HG03442 (cell line): Measurements from ENCODE around the gene EVPLL.
"Not testable (repeated sequence)": the region's sequence is repeated elsewhere in the genome, so short reads cannot be mapped to it uniquely, and the experiment has no call there.

ENCODE experiments used
- ATAC-seq: cut with Tn5 transposase; IDR thresholded peaks from one replicate; pipeline ENCODE4 v1.9.1; 2021; ENCODE audit warnings: mild to moderate bottlenecking, moderate library complexity; ENCODE audit not compliant: unreplicated experiment

Gene EVPLL

DNA sequence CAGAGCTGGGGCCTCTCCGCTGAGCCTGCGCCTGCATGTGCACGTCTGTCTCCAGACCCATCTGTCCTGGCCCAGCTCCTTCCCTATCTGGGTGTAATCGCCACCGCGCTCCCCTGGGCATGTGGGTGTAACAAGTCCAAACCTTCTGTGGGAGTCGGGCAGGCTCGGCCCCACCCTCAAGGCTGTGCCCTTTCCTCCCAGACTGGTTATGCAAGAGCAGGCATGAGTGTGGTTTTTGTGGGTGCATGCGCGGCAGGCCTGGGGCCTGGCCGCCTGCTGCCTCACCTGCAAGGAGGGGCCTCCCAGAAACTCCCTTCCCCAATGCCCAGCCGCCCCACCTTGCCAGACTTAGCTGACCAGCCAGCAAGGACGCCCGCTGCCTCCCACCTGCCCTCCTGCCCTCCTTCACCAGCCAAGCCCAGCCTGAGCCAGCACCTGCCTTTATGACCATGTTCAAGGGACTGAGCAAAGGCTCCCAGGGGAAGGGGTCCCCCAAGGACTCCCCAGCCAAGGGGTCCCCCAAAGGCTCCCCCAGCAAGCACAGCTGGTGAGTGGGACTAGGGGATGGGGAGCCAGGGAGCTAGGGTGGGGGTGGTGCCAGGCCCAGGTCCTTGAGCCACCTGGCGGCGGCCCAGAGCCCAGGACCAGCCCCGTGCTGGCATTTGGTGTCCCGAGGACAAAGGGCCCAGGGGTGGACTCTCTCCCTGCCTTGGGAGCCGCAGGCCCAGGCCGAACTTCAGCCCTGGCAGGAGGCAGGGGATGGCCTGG lies at the start of gene EVPLL:
Gene EVPLL (plus strand): TSS at position 342 of the 768 bp plus-strand sequence. CDS start 3,160 bp downstream, outside the sequence.
- ATAC-seq: no peak

DNA sequence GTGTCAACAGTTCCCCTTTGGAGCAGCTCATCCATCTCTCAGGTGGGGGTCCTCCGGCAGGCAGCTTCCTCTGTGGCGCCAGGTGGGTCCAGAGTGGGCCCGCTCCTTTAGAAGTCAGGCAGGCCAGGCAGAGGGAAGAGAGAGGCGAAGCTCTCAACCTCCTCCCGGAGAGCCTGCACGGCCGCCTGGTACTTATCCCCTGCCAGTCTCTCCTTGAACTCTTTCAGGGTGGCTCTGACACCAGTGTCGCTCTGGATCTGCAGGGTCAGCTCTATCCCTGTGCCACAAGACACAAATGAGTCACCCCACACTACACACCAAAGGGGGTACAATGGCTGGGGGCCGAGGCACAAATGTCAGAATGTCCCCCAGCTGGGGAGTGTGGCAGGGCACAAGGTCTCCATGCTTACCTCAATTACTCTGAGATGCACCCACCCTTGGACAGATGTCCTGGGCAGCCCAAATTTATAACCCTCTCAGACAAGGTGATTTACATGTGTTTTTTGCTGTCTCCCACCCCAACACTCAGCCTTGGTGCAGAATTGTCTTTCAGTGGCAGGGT lies 48.9 kb upstream of the EVPLL start:
- no peak for ATAC-seq

DNA sequence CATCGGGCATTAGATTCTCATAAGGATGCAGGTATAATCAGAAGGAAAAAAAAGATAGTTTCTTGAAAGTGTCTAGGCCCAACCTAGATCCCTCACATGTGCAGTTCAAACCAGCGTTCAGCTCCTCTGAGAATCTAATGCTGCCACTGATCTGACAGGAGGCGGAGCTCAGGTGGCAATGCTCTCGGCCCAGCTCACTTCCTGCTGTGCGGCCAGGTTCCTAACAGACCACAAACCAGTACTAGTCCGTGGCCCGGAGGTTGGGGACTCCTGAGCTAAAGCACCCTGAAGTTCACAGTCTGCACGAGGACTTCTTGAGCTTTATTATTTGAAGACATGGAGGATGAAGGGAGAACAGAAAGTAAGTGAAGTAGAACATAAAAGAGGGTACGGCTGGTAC lies 45.7 kb upstream of the EVPLL start:
- no peak for ATAC-seq

DNA sequence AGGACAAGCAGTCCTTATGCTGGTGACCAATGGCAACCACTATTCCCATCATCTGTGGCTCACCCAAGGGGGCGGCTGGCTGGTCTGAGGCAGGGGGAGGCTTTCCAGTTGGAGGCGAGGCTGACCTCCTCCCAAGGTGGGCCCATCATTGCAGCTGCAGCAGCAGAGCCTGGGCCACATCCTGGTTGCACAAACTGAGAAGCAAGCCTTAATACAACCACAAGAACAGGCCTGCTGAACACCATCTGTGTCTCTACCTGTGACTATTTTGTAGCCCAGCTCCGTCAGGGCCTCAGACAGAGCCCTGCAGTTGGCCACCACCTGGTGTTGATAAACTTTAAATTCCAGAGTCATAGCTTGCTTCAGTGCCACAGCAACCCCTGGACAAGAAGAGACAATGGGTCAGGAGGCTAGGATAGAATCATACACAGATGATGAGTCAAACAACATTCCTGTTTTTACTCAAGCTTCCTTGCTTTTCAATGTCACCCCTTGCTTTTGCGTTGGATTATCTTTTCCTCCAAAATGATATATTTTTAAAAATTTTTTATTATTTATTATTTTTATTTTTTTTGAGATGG lies 44.6 kb upstream of the EVPLL start:
- no peak for ATAC-seq

DNA sequence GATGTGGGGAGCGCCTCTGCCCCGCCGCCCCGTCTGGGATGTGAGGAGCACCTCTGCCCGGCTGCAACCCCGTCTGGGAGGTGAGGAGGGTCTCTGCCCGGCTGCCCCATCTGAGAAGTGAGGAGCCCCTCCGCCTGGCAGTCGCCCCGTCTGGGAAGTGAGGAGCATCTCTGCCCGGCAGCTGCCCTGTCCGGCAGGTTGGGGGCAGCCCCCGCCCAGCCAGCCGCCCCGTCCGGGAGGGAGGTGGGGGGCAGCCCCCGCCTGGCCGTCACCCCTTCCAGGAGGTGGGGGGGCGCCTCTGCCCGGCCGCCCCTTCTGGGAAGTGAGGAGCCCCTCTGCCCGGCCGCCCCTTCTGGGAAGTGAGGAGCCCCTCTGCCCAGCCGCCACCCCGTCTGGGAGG lies 39.4 kb upstream of the EVPLL start:
- ATAC-seq: not testable (repeated sequence)

DNA sequence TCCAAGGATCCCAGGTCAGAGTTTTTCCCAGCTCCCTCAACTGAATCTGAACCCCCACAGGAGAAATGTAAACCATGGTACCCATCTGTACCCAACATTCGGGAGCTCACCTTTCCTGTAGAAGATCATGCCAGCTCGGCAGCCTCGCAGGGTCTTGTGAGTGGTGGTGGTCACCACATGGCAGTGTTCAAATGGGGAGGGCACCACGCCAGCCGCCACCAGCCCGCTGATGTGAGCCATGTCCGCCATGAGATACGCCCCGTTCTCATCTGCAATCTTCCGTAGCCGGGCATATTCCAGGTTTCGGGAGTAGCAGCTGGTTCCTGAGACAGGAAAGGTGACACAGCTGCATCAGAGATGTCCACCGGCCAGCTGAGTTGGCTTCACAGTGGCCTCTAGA lies 37.6 kb upstream of the EVPLL start:
- no peak for ATAC-seq

DNA sequence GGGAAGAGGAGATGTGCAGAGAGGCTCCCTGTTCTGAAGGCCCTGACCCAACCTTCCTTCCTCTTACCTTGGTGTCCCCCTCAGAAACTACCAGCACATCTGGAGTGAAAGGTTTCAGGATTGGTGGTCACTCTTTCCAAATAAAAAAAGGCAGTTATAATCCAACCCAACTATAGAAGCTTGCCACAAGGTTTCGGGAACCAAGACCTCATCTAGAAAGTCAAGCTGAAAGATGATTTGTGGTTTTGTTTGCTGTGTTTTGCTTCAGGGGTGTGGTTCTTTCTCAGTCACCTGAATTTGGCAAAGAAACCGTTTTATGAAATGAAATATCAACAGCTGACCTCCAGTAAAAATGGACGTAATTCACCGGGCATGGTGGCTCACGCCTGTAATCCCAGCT lies 33.6 kb upstream of the EVPLL start:
- ATAC-seq: no peak

DNA sequence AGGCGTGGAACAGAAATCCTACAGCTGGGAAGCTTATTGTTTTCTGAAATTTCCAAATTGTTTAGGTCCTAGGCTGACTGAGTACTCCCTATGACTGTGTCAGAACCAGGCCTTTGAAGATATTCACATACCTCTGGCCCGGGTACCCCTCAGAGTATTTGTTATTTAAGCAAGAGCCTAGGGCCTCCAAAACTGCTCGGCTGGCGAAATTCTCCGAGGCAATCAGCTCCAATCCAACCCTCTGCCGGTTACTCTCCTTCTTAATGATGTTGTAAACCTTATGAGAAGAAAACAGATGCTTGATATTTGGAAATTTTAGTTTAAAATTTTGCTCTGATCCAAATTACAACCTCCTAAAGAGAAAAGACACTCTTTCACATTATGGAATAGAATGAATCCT lies 24.0 kb upstream of the EVPLL start:
- ATAC-seq: no peak

DNA sequence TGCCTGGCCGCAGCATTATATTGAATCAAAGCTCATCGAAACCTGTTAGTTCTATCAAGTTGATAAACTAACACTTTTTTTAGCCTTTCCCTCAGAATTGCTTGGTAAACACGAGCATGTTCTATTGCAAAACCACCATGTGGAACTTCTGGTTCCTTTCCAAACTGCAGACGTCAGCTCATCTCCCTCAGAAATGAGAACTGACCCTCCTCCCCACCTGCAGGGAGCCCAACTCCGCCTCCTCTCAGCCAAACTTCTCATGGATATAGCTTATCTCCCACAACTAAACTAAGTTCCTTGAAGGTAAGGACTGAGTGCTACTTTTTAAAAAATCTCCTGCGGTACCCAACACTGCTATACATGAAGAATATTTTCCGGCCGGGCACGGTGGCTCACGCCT lies 21.0 kb upstream of the EVPLL start:
- no peak for ATAC-seq

DNA sequence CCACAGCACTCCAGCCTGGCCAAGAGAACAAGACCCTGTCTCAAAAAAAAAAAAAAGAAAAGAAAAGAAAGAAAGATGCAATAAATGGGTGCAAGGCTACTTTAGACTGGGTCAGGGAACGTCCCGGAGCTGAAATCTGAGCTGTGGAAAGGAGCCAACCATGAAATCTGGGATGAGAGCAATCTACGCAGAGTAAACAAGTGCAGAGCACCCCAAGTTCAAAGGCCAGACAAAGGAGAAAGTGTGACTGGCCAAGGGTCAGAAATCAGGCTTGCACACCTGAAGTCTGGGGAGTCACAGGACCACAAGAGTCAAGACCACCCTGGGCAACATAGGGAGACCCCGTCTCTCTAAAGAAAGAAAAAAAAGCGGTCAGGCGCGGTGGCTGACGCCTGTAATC lies 17.1 kb upstream of the EVPLL start:
- no peak for ATAC-seq

DNA sequence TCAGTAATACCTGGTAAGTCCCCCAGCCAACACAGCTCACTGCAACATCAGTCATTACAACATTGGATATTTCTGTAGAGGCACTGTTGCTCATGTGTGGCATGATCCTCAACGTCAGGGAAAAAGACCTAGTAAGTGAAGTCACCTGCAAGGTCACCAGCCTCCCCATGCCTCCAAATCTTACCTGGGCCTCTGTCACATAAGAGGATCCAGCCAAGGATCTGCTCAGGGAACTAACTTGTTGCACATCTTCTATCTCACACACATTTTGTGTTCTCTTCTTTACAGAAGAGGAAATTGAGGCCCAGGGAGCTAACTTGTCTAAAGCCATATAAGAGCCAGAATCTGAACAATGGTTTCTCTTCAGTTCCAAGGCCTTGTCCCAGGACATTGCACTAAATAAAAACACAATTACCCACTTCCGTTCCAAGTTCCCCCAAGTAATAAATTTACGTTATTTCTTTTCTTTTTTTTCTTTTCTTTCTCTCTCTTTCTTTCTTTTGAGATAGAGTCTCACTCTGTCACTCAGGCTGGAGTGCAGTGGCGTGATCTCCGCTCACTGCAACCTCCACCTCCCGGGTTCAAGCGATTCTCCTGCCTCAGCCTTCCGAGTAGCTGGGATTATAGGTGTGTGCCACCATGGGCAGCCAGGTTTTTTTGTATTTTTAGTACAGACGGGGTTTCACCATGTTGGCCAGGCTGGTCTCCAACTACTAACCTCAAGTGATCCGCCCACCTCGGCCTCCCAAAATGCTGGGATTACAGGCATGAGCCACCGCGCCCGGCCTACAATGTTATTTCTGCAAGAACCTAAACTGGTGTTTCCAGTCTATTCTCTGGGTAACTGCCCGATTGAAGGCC lies 15.5 kb upstream of the EVPLL start:
- no peak for ATAC-seq

DNA sequence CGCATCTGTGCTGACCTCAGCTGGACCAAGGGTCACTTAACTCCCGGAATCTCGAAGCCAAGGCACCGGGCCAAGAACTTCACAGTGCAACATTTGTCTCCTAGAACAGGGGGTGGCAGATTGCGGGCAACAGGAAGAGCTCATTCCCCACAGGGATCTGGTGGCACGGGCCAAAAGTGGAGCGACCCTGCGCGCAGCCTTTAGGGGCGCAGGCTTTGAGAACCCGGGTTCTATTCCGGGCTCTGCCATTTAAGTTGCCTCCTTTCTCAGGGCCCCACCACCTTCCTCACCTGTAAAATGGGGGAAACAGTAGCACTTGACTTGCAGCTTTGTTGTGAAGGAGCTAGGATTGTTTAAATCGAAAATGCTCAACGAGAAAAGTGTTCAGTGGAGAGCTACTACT lies 14.9 kb upstream of the EVPLL start:
- ATAC-seq: no peak

DNA sequence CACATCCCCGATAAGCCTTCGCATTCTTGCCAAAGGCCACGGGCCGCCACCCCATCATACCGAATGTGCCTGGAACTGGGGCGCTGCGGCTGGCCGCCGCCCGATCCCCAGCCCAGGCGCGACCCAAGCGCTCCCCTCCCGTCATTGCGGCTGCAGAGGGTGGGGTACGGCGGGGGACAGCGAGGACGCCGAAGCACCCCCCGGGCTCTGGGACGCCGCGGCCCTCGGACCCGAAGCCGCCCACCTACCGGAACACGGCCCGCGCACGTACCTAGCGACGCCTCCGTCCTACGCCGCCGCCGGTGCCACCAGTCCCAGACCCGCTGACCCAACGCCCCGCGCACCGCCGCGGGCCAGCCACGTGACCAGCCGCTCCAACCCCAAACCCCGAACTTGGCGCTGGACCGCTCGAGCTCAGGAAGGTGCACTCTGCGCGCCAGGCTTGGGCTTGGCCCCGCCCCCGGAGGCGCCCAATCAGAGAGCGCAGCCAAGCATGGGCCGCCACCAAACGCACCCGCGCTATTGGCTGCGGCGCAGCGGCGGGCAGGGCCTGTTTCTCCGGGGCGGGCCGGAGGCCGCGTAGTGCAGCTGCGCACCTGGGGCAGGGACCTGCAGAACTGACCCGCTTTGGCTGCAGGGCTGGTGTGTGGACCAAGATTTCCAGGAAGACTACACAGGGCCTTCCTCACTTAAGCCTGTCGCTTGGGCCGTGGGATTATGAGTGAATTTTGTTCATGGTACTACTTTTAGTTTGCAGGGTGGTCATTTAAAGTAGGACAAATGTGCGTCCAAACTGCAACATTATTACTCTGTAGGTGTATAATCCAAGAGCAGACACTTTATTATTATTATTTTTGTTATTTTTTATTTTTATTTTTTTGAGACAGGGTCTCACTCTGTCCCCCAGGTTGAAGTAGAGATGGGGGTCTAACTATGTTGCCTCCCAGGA lies 14.2 kb upstream of the EVPLL start, which contains the start of gene SHMT1:
Gene SHMT1 (minus strand): TSS at position 450 of the 949 bp plus-strand sequence. CDS start 7,569 bp downstream, outside the sequence.
- ATAC-seq: peak; percentile 96

DNA sequence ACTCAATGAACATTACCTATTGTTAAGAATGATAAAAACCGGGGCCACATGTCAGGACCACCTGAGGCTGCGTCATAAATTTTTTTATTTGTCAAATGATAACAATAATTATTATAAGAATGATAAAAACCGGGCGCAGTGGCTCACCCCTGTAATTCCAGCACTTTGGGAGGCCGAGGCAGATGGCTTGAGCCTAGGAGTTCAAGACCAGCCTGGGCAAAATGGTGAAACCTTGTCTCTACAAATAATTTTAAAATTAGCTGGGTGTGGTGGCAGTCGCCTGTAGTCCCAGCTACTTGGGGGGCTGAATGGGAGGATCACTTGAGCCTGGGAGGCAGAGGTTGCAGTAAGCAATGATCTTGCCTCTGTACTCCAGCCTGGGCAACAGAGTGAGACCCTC lies 13.4 kb upstream of the EVPLL start:
- ATAC-seq: no peak

DNA sequence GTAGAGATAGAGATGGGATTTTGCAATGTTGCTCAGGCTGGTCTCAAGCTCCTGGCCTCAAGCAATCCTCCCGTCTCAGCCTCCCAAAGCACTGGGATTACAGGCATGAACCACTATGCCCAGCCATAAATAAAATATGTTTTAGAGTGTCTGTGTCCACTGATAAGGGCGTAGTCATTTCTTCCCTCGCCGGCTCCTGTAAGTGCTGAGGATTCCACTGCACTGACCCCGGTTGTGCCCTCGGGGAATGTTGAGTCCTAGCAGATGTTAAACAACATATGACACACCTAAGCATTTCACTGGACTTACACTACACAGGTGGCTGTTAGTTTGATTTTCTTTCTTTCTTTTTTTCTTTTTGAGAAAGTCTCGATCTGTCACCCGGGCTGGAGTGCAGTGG lies 8.6 kb upstream of the EVPLL start:
- ATAC-seq: no peak

DNA sequence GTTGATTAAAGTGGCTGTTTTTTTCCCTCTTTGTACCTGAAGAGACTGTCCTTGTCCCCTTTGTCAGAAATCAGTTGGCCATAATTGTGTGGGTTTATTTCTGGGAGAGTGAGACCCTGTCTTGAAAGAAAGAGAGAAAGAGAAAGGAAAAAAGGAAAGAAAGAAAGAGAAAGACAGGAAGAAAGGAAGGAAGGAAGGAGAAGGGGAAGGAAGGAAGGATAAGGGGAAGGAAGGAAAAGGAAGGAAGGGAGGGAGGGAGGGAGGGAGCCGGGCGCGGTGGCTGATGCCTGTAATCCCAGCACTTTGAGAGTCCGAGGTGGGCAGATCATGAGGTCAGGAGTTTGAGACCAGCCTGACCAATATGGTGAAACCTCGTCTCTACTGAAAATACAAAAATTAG lies 6.8 kb upstream of the EVPLL start:
- no peak for ATAC-seq

DNA sequence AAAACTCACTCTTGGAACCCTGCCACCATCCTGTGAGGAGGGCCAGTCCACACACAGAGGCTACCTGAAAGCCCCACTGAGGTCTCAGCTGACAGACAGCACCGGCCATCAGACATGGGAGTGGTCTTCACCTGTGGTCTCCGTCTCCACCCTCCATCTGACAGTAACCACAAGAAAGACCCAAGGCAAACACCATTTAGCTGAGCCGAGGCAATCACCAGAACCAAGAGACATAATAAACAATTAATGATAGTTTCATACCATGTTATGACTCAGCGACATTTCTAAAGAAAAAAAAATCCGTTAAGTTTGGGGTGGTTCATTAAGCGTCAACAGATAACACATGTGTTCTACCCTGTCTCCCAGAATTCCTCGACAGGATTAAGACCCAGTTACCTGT lies 6.1 kb upstream of the EVPLL start:
- no peak for ATAC-seq

DNA sequence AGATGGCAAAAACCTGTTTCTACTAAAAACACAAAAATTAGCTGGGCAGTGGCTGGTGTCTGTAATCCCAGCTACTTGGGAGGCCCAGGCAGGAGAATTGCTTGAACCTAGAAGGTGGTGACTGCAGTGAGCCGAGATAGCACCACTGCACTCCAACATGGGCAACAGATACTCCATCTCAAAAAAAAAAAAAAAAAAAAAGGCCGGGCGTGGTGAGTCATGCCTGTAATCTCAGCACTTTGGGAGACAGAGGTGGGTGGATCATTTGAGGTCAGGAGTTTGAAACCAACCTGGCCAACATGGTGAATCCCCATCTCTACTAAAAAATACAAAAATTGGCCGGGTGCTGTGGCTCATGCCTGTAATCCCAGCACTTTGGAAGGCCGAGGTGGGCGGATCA lies 4.4 kb upstream of the EVPLL start:
- ATAC-seq: not testable (repeated sequence)

DNA sequence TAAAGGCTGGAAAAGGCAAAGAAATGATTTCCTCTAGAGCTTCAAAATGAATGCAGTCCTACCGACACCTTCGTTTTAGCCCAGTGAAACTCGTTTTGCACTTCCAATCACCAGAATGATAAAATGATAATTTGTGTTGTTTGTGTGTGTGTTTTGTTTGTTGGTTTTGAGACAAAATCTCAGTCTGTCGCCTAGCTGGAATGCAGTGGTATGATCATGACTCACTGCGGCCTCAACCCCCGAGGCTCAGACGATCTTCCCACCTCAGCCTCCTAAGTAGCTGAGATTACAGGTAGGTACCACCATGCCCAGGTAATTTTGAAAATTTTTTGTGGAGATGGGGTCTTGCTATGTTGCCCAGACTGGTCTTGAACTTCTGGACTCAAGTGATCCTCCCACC lies 3.4 kb upstream of the EVPLL start:
- ATAC-seq: no peak

DNA sequence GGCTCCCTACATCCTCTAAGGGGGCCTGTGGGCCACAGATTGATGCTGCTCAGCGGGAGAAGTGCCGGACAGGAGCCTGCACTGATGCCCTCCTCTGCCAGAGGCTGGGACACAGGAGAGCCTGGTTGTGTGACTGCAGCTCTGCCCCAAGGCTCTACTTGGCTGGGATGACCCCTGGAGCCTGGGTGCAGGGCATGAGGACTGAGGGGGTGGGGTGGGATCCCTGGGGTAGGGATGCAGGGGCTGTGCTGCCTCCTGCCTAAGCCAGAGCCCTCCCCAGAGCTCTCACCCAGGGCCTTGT lies 577 bp downstream of the EVPLL start:
- ATAC-seq: no peak
